Endothelial cell (in vitro differentiated cells): ENCODE measurements around the gene SFR1. TPM values are rescaled to one million over a fixed set of nuclear protein-coding genes. Genes with fewer than 3 reads are reported as not detected.
"Not testable (repeated sequence)": the region's sequence is repeated elsewhere in the genome, so short reads cannot be mapped to it uniquely, and the experiment has no call there.

Experiments
- DNase-seq: peaks from one replicate; pipeline ENCODE4 v3.0.0; 2021; ENCODE audit warnings: low spot score
- H3K27ac Mint-ChIP-seq: one replicate; pipeline ENCODE4 v1.8.0; 2021; ENCODE audit warnings: mixed read lengths, inconsistent platforms; ENCODE audit not compliant: unreplicated experiment
- H3K27me3 Mint-ChIP-seq: one replicate; pipeline ENCODE4 v1.8.0; 2021; ENCODE audit warnings: mild to moderate bottlenecking, moderate library complexity, mixed read lengths, inconsistent platforms; ENCODE audit not compliant: unreplicated experiment
- H3K36me3 Mint-ChIP-seq: one replicate; pipeline ENCODE4 v1.8.0; 2021; ENCODE audit warnings: mild to moderate bottlenecking, low read depth, mixed read lengths, inconsistent platforms; ENCODE audit not compliant: unreplicated experiment
- H3K4me1 Mint-ChIP-seq: one replicate; pipeline ENCODE4 v1.8.0; 2021; ENCODE audit warnings: mild to moderate bottlenecking, mixed read lengths, inconsistent platforms; ENCODE audit not compliant: unreplicated experiment
- H3K4me3 Mint-ChIP-seq: one replicate; pipeline ENCODE4 v1.8.0; 2021; ENCODE audit warnings: mild to moderate bottlenecking, mixed read lengths, inconsistent platforms; ENCODE audit not compliant: unreplicated experiment
- H3K9me3 Mint-ChIP-seq: one replicate; pipeline ENCODE4 v1.8.0; 2021; ENCODE audit warnings: mixed read lengths, inconsistent platforms; ENCODE audit not compliant: unreplicated experiment
- CTCF ChIP-seq: fragments of 200-600 bp; sonication (generic); IDR thresholded peaks from one replicate; pipeline ENCODE4 v1.5.0; 2021; ENCODE audit warnings: antibody characterized with exemption; ENCODE audit not compliant: unreplicated experiment
- total RNA-seq: library from RNA; stranded (reverse); fragmentation: NEBNext Ultra II Directional; extraction: Animal tissue kit (Norgen Biotek cat#: 25700); gene quantifications from one replicate; pipeline ENCODE4 v1.2.1, GENCODE V29; 2021; ENCODE audit not compliant: unreplicated experiment

The SFR1 gene
- total RNA-seq, 1 donor from 2014 or later, result 8.8 TPM

GRCh38 chr10:104150139-104150538 is 28.2 kb downstream of the SFR1 start:
- Mint-ChIP-seq H3K36me3 (no peaks in the 10 kb centered on the region), H3K27me3 (no peaks in the 10 kb centered on the region), H3K9me3 (peaks cover 8% of the 10 kb centered on the region), H3K4me1 (no peaks in the 10 kb centered on the region), H3K27ac (no peak overlapping the region), H3K4me3 (no peak overlapping the region)
- DNase-seq, result no peak
- no peak for TF ChIP-seq CTCF

- no peak for TF ChIP-seq CTCF
- no peaks in the 10 kb centered on the region for H3K27me3 Mint-ChIP-seq
- no peaks in the 10 kb centered on the region for H3K36me3 Mint-ChIP-seq
- DNase-seq, result no peak
- peaks cover 8% of the 10 kb centered on the region for H3K9me3 Mint-ChIP-seq
- H3K27ac Mint-ChIP-seq, result no peak overlapping the region
- no peak overlapping the region for H3K4me3 Mint-ChIP-seq
- H3K4me1 Mint-ChIP-seq, result no peaks in the 10 kb centered on the region
Measured at GRCh38 chr10:104151737-104152136, 29.8 kb downstream of the SFR1 start.

GRCh38 chr10:104155591-104155990 is 33.6 kb downstream of the SFR1 start:
- no peak for TF ChIP-seq CTCF
- Mint-ChIP-seq H3K9me3 (peaks cover 8% of the 10 kb centered on the region), H3K4me1 (no peaks in the 10 kb centered on the region), H3K4me3 (no peak overlapping the region), H3K36me3 (no peaks in the 10 kb centered on the region), H3K27ac (no peak overlapping the region), H3K27me3 (no peaks in the 10 kb centered on the region)
- no peak for DNase-seq

GRCh38 chr10:104170610-104171254 is 48.8 kb downstream of the SFR1 start:
- Mint-ChIP-seq H3K9me3 (no peaks in the 10 kb centered on the region), H3K4me3 (no peak overlapping the region), H3K36me3 (no peaks in the 10 kb centered on the region), H3K27me3 (peaks cover 3% of the 10 kb centered on the region), H3K4me1 (no peaks in the 10 kb centered on the region), H3K27ac (no peak overlapping the region)
- TF ChIP-seq CTCF, result no peak
- no peak for DNase-seq

- not testable (repeated sequence) for DNase-seq, H3K36me3 Mint-ChIP-seq, H3K4me3 Mint-ChIP-seq, H3K27me3 Mint-ChIP-seq, H3K9me3 Mint-ChIP-seq, H3K27ac Mint-ChIP-seq, H3K4me1 Mint-ChIP-seq
Measured at GRCh38 chr10:104174136-104174535, 52.2 kb downstream of the SFR1 start.

Other genes starting within 250 kb of the SFR1 start
- 11.5 TPM for gene STN1, start 204.0 kb upstream of the SFR1 start, total RNA-seq
- gene SLK, start 155.0 kb upstream of the SFR1 start, total RNA-seq, result 30.8 TPM
- 4.2 TPM for gene COL17A1, start 36.3 kb upstream of the SFR1 start, total RNA-seq
- gene CFAP43, start 110.2 kb downstream of the SFR1 start, total RNA-seq, result 0.56 TPM
- gene GSTO1, start 132.7 kb downstream of the SFR1 start, total RNA-seq, result 121 TPM
- gene GSTO2, start 147.0 kb downstream of the SFR1 start, total RNA-seq, result 5.9 TPM
- 16.3 TPM for gene ITPRIP, start 216.3 kb downstream of the SFR1 start, total RNA-seq
- gene CFAP58, start 231.7 kb downstream of the SFR1 start, total RNA-seq, result 0.28 TPM